ENCODE results near the gene COMMD8.
"Not testable (repeated sequence)": the region's sequence is repeated elsewhere in the genome, so short reads cannot be mapped to it uniquely, and the experiment has no call there.

COMMD8 gene

DNA sequence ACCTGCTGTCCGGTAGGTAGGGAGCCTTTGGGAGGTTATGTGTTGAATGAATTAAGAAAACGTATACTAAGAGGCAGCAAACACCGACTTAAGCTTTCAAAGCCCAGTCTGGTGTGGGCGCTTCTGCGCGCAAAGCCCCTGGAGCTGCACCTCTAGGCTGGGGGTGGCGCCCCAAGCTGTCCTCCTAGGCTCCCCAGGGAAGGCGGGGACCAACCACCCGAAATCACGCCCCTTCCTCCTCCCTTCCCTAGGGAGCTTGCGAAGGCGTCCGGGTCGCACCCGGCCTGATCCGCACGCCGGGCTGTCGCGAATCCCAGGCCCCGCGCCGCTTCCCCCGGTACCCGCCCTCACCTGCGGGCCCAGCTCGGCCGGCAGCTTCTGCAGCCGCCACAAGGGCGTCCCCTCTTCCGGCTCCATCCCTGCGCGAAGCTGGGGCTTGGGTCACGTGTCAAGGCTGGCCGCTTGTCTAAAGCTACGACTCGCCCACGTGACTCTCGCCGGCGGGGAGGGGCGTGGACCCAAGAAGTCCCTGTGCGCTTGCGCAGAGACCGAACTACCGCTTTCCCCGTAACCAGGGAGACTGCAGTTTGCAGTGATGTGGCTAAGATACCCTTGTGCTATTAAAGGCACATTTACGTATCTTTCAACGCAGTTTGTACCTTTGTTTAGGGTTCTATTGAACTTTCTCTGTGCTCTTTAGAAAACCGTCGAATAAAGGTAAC lies at the start of gene COMMD8:
COMMD8 (minus strand) TSS at position 468 of the 722 bp plus-strand sequence; CDS start at position 417, 51 bp downstream.
- DNase-seq (ENCODE audit: low spot score) = peak; percentile 98

DNA sequence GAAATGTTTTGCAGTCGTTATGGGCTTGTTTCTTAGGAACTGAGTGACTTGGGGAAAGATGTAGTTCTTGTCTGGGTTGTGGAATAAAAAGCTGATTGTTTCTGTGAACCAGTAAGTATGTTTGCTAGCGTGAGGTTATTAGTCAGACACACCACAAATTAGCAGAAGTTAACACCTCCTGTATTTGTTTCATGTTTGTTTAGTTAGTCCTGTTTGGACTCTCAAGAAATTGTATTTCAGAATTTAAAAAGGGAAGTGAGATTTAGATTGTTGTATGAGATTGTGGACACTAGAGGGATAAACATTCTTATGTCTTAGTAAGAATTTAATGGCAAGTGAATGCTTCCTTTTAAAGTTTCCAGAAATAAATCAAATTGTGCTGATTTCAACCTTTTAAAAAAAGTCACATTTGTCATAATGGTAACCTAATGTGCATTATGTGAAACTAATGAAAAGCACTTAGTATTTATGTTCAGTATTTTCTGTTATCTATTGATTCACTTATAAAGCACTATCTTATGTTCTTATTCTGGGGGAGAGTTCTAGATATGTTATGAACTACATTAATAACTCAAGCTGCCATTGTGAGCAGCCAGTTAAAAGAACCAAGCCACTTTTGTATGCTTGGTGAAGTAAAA lies 47.1 kb upstream of the COMMD8 start:
- no peak for DNase-seq (ENCODE audit: low spot score)

DNA sequence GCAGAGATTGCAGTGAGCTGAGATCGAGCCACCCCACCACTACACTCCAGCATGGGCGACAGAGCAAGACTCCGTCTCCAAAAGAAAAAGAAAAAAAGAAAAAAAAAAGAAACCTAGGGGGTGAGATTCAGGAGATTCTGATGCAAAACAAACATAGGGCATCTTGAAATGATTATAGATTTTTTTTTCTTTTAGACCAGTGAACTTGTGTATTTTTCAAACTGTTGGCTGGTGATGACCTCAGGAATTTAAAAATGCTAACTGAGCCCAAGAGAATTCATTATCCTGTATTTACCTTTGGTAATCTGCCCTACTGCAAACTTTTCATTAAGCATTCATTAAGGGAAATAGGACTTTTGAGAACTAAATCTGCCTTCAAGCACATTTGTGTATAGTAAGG lies 42.2 kb upstream of the COMMD8 start:
- DNase-seq (ENCODE audit: low spot score) = no peak

DNA sequence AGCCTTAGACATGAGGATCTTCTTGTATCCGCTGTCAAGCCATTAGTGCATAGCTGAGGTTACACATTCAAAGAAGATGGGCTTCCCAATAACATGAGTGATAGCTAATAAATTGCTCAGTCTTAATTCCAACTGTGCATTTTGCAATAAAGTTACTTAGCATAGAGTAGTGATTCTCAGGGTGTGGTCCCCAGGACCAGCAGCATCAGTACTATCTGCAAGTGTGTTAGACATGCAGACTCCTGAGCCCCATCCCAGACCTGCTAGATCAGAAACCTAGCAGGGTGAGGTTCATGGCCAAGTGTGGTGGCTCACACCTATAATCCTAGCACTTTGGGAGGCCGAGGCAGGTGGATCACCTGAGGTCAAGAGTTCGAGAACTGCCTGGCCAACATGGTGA lies 41.6 kb upstream of the COMMD8 start:
- no peak for DNase-seq (ENCODE audit: low spot score)

DNA sequence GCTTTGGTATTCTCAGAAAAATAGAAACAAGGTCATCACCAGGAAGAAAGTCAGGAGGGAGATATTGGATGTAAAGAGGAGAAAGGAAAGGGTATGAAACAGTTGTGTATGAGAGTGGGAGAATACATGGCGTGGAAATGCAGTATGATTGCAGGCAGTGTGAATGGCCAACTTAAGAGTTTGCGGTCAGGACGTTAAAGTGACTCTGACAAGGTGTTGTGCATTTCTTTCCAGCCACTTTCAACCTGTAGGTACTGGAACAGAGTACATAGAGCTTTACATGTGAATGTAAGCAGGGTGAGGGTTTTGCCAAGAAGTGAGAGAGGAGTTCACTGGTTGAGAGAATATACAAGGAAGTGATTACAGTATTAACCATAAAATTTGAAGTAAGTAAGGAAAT lies 37.3 kb upstream of the COMMD8 start:
- no peak for DNase-seq (ENCODE audit: low spot score)

DNA sequence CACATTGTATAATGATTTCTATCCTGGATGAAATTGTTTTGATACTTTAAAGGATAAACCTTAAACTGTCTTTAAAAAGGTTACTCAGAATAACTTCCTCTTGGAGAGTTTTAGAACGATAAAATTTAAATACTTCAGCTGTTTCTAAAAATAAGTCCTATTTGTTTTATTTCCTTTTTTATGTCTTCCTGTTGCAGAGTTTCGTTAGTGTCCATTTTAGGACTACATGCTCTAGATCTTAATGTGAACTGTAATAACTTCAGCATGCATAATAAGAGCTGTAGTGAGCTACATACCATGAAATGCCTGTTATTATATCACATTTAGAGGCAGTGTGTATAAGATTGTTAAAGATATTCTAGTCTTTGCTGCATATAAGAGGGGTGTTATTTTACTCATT lies 36.2 kb upstream of the COMMD8 start:
- no peak for DNase-seq (ENCODE audit: low spot score)

DNA sequence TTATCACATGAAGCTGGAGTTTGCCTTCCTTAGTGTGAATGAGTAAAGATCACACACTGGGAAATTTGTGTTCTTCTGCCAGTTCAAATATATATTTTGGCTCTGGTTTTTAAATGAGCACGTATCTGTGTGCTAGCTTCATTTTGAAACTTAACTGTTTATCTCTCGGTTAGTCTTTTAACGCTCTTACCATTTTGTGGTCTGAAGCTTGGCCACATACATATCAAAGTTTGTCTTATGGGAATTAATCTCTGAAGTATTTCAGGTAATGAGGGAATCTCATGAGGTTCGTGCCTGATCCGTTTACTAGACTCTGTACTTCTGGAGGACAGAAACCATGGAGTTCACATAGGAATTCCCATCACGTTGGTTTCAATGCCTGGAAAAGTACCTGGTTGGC lies 35.4 kb upstream of the COMMD8 start:
- DNase-seq (ENCODE audit: low spot score) = no peak

DNA sequence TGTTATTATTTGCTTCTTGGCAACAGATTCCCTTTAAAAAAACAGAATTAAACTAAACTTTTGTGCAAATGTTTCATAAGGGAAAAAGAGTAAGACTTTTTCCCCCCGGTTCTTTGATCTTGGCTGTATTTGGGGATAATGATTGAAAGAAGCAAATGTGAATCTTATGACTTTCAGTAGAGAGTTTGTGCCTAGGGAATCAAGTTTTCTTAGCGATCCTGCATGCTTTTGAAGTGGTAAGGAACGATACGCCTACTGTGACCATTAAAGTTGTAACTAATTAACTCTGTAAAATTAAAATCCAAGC lies 30.6 kb upstream of the COMMD8 start:
- no peak for DNase-seq (ENCODE audit: low spot score)

DNA sequence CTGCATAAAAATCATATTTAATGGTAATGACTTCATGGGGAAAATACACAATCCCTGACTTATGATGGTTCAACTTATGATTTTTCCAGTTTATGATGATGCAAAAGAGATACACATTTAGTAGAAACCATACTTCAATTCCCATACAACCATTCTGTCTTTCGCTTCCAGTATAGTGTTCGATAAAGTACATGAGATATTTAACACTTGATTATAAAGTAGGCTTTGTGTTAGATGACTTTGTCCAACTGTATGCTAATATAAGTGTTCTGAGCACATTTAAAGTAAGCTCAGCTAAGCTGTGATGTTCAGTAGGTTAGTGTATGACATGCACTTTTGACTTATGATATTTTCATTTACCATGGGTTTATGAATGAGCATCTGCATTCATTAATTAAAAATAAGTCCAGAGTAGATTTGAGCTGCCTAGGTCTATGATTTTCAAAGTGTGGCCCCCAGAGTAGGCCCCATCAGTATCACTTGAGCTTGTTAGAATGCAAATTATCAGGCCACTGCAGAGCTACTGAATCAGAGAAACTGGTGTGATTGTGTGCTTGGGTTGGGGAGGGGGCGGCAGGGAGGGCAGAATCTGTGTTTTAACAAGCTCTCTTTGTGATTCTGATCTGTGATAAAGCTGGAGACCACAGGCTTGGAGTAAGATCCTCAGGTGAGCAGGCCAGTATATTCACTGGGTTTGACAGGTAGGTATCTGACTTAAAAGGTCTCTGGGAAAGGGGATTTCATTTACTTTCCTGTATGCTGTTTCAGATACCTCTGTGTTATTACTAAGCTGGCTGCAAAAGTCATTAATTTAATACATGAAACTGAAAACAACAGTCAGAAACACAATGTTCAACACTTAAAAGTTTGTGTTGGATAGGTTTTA lies 30.0 kb upstream of the COMMD8 start:
- DNase-seq (ENCODE audit: low spot score) = no peak

DNA sequence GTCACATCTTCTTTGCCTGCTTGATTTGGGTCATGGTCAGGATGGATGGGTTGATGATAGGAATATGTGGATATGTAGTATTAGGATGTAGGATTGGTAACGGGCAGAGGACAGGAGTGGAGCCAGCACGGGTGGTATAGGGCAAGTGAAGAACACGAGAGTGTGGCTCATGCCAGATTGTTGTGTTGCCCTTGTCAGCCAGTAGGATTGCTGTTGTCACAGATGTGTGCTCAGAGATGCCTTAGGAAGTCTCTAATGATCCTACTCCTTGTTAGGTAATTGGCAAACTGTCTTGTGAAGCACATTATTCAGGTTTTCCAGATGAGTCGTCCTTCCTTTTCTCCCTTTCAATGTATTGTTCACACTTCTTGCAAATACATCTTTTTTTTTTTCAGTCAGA lies 27.0 kb upstream of the COMMD8 start:
- DNase-seq (ENCODE audit: low spot score) = peak; percentile 11

DNA sequence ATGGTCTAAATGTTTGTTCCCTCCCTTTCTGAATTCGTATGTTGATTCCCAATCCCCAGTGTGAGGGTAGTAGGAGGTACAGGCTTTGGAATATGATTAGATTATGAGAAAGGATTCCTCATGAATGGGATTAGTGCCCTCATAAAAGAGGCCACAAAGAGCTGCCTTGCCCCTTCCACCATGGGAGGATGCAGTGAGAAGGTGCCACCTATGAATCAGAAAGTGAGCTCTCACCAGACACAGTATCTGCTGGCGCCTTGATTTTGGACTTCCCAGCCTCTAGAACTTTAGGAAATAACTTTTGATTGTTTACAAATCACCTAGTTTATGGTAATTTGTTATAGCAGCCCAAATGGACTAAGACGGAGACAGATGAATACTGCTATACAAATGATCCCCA lies 25.2 kb upstream of the COMMD8 start:
- no peak for DNase-seq (ENCODE audit: low spot score)

DNA sequence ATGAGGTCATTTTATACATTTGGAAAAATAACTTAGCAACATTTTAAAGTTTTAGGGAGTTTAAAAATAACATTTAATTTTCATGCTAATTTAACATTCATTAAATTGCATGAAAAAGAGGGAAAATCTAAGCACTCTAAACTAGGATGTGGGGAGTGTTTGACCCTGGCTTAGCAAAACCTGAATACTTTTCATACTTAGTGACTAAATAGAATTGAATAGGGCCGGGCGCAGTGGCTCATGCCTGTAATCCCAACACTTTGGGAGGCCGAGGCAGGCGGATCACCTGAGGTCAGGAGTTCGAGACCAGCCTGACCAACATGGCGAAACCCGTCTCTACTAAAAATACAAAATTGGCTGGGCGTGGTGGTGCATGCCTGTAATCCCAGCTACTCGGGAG lies 23.2 kb upstream of the COMMD8 start:
- not testable (repeated sequence) for DNase-seq (ENCODE audit: low spot score)

DNA sequence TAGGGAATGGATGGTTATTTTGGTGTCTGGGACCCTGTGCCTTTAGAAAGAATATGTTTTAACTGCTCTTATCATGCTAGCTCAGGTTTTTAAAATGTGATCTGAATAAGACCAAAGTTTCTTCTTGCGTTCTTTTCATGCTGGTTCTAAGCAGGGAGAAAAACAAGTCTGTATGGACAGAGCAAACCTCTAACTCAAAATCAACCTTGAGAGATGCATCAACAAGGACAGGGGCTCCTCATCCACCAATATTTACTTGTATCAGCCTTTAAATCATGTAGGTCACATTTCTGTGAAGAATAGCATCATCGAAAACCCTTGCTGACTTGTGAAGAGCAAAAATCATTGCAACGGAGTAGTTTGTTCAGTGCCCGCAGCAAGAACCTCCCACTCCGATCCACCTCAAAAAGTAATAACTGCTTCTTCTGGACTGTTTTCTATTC lies 22.8 kb upstream of the COMMD8 start:
- no peak for DNase-seq (ENCODE audit: low spot score)

DNA sequence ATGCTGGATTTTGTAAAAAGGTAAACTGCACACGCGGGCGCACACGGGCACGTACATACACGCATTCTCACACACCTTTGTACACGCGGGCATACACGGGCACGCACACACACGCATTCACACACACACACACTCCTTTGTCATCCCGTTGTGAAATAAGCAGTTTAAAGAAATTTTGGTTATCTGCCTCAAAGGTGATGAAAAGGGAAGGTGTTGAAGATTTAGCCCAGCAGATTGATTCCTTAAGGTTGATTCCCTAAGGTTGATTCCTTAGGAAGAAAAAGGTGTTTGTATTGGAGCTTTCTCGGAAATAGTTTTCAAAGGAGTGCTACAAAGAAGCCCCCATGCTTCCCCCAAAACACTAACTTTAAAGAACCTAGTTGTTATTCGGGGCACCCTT lies 22.3 kb upstream of the COMMD8 start:
- no peak for DNase-seq (ENCODE audit: low spot score)

DNA sequence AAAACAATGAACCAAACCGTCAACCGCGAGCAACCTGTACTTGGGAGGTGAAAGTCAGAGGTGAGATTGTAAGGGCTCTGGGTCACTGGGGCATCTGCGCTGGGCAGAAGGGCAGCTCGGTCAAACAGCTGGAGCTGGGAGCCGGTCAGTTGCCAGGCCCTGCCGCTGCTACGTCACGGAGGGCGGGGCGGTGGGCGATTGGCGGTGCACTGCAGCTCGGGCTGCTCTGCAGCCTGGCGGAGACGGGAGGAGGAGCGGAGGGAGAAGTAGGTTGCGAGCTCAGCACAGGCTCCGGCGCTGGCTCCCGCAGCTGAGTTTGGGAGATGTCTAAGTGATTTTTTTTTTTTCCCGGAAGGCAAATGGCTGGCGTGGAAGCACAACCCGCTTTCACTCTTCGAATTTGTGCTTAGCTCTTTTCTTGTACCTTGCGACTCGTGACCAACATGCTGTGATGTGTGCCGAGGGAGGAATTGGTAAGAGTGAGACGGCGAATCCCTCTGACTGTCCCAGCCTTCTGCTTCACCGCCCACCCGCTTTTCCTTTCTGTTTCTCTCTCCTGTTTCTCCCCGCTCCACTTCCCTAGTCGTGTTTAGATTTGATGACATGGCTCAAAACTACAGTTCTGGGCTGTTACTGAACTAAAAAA lies 21.7 kb upstream of the COMMD8 start, which contains the start of gene ATP10D:
ATP10D (plus strand) TSS at position 229 of the 646 bp plus-strand sequence. CDS start 27,266 bp downstream, outside the sequence.
- peak; percentile 65 for DNase-seq (ENCODE audit: low spot score)

DNA sequence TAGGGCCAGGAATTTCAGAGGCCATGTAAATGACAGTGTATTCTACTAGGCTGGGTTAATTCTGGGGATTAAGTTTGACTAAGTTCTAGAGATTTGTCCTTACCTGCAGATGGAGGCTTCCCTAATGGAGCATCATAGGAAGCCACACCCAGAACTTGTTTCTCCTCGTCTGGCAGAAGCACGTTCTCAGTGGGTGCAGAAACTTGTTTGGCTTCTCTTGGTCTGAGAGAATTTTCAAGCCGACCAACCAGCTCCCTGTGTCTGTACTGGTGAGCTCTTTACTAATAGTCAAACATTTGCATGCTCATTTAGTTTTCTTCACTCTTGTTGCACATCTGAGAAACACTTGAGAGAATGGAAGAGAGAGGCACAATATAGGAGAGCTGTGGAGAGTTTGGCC lies 20.7 kb upstream of the COMMD8 start:
- no peak for DNase-seq (ENCODE audit: low spot score)

DNA sequence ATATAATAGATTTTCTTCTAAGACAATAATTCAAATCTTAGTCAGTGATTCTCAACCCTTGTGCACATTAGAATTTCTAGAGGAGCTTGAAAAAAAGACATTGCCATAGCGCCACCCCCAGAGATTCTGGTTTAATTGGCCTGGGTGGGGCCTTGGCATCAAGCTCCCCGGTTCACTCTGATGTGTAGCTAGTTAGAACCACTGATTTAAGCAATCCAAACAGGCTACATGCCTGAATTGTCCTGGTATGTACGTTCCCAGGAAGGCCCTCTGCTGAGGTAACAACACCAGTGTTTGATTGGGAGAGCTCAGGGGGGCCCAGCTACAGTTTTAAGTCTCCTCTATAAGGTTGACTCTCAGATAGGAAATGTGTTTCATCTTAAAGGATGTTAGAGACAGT lies 20.2 kb upstream of the COMMD8 start:
- DNase-seq (ENCODE audit: low spot score) = no peak

DNA sequence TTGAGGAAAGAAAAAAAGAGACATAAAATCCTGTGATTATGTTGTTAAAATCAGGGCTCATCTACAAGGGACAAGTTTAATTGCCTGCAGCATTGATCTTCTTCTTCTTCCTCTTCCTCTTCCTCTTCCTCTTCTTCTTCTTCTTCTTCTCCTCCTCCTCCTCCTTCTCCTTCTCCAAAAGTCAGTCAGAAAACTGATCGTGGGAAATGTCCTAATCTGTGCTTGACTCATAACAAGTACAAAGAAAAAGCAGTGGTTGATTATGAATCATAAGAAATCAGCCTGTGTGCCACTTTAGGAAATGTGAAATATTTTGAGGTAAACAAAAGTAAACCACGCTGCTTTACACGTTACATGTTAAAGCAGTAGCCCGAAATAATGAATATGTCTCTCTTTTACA lies 18.8 kb upstream of the COMMD8 start:
- peak; percentile 26 for DNase-seq (ENCODE audit: low spot score)

DNA sequence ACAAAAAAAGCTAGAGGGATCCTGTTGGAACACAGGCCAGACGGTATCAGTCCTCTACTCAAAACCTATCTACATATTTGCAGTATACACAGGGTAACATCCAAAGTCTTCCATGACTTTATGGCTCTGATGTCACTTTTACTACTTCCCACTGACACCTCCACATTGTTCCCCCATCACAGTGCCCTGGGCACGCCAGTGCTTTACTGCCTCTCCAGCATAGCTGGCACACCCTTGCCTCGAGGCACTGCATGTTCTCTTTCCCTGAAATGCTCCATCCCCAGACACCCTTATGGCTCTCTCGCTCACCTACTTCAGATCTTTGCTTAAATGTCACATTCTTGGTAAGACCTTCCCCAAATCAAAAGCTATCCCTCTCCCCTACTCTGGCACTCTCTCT lies 15.3 kb upstream of the COMMD8 start:
- DNase-seq (ENCODE audit: low spot score) = no peak

DNA sequence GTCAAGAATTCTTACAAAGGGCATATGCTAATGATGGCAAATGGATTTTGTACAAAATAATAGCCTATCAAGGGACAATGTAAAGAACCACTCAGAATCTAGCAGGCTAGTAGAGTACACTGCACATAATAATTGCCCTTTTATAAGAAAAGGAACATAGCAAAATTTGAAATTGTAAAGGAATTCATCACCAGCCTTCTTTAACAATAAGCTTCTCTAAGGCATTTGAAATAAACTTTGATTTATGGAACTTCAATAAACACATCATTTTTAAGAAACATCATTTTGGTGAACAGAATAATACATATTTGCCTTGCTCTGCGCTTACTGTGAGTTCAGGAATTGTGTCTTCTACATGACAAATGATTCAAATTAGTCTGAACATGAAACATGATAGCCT lies 11.9 kb upstream of the COMMD8 start:
- DNase-seq (ENCODE audit: low spot score) = no peak

DNA sequence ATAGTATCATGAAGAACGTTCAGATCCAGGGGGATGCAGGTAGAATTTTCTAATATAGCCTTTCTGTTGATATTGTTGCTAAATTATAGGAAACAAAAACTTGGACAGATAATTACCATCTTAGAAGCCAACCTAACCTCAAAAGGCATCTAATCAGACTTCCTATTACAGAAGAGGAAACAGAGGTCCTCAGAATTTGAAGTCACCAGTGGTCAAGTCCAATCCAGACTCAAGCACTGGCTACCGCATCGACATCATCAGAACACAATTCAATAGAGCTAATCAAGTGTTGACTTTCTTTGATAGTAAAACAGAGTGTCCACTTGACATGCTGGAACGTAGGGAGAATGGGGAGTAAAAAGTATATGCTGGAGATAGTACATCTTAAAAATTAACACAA lies 11.3 kb upstream of the COMMD8 start:
- no peak for DNase-seq (ENCODE audit: low spot score)

DNA sequence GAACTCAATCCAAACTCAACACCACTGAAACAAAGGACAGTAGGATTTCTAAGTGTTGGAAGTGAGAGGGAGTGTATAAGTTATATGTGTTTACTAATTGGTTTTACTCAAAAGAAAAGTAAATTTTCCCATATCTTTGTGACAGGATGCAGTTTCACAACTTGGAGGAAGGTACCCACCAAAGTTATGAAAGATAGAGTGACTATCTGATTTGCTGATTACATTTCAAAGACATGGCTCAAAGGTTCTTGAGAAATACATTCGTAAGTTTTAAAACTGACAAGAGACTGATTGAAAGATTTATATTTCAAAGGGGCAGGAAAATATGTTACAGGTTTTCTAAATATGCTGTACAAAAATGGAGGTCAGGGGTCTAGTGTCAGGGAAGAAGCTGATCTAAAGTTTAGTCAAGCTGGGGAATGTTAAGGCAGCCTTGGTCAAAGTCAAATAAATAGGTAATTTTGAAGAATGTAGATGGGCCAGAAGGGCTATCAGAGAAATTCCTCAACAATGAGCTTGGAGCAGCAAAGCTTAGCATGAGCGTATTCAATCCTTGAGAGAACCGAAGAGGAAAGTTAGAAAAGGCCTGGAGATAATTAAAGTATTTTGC lies 9.7 kb upstream of the COMMD8 start:
- DNase-seq (ENCODE audit: low spot score) = no peak
